ENCODE results near the gene KRTAP1-3.
"Not testable (repeated sequence)": the region's sequence is repeated elsewhere in the genome, so short reads cannot be mapped to it uniquely, and the experiment has no call there.

Gene KRTAP1-3

GRCh38 chr17:41034346-41034935 lies at the start of gene KRTAP1-3:
KRTAP1-3 (minus strand) TSS chr17:41034874; CDS start chr17:41034821, 53 bp downstream.
- DNase-seq (ENCODE audit: low read depth in 3 of 3): not testable (repeated sequence)

GRCh38 chr17:41084100-41084856 lies 49.6 kb upstream of the KRTAP1-3 start, which contains the start of gene KRTAP4-7:
KRTAP4-7 (plus strand) TSS chr17:41084150; CDS start chr17:41084207, 57 bp downstream.
- DNase-seq (ENCODE audit: low read depth in 3 of 3): not testable (repeated sequence)

- DNase-seq (ENCODE audit: low read depth in 3 of 3): not testable (repeated sequence)
Measured at GRCh38 chr17:41083427-41083826, 48.8 kb upstream of the KRTAP1-3 start.

GRCh38 chr17:41082626-41083025 lies 48.0 kb upstream of the KRTAP1-3 start:
- DNase-seq (ENCODE audit: low read depth in 3 of 3): no peak

GRCh38 chr17:41076788-41077187 lies 42.1 kb upstream of the KRTAP1-3 start:
- DNase-seq (ENCODE audit: low read depth in 3 of 3): no peak

GRCh38 chr17:41073676-41074075 lies 39.0 kb upstream of the KRTAP1-3 start:
- DNase-seq (ENCODE audit: low read depth in 3 of 3): no peak

- DNase-seq (ENCODE audit: low read depth in 3 of 3): no peak
Measured at GRCh38 chr17:41071606-41072360, 37.1 kb upstream of the KRTAP1-3 start.

GRCh38 chr17:41069031-41069430 lies 34.4 kb upstream of the KRTAP1-3 start:
- no peak for DNase-seq (ENCODE audit: low read depth in 3 of 3)

GRCh38 chr17:41067281-41067680 lies 32.6 kb upstream of the KRTAP1-3 start:
- DNase-seq (ENCODE audit: low read depth in 3 of 3): no peak

GRCh38 chr17:41065829-41066624 lies 31.4 kb upstream of the KRTAP1-3 start, which contains the start of gene KRTAP2-4:
KRTAP2-4 (minus strand) TSS chr17:41065879; CDS start chr17:41065845, 34 bp downstream.
- no peak for DNase-seq (ENCODE audit: low read depth in 3 of 3)

GRCh38 chr17:41065016-41065689 lies 30.5 kb upstream of the KRTAP1-3 start:
- not testable (repeated sequence) for DNase-seq (ENCODE audit: low read depth in 3 of 3)

GRCh38 chr17:41064301-41064700 lies 29.6 kb upstream of the KRTAP1-3 start:
- no peak for DNase-seq (ENCODE audit: low read depth in 3 of 3)

GRCh38 chr17:41063449-41063848 lies 28.8 kb upstream of the KRTAP1-3 start:
- DNase-seq (ENCODE audit: low read depth in 3 of 3): no peak

- no peak for DNase-seq (ENCODE audit: low read depth in 3 of 3)
Measured at GRCh38 chr17:41061964-41062363, 27.3 kb upstream of the KRTAP1-3 start.

GRCh38 chr17:41060052-41060604 lies 25.5 kb upstream of the KRTAP1-3 start, which contains the start of gene KRTAP2-3:
KRTAP2-3 (minus strand) TSS chr17:41060114; CDS start chr17:41060050, 64 bp downstream.
- DNase-seq (ENCODE audit: low read depth in 3 of 3): no peak

- DNase-seq (ENCODE audit: low read depth in 3 of 3): not testable (repeated sequence)
Measured at GRCh38 chr17:41059276-41060051, 24.8 kb upstream of the KRTAP1-3 start.

- no peak for DNase-seq (ENCODE audit: low read depth in 3 of 3)
Measured at GRCh38 chr17:41058741-41059140, 24.1 kb upstream of the KRTAP1-3 start.

- DNase-seq (ENCODE audit: low read depth in 3 of 3): no peak
Measured at GRCh38 chr17:41057547-41057946, 22.9 kb upstream of the KRTAP1-3 start.

GRCh38 chr17:41055130-41055529 lies 20.5 kb upstream of the KRTAP1-3 start, which contains the start of gene KRTAP2-2:
KRTAP2-2 (minus strand) TSS chr17:41055230; CDS start chr17:41055211, 19 bp downstream.
- not testable (repeated sequence) for DNase-seq (ENCODE audit: low read depth in 3 of 3)

All from stimulated activated CD4-positive, alpha-beta T cell treated with anti-CD3 and anti-CD28 coated beads, TNF-alpha, amount 100 ng/mL, for 24 hours (primary cell).